Measurements from ENCODE around the gene ZBTB14.

The ZBTB14 gene

GRCh38 chr18:5295231-5295920, at the start of gene ZBTB14:
ZBTB14 (minus strand) TSS chr18:5295726; CDS start chr18:5293246, 2,480 bp downstream.
- DNase-seq = peak; percentile 66

GRCh38 chr18:5339202-5339834, 43.8 kb upstream of the ZBTB14 start:
- DNase-seq = no peak

GRCh38 chr18:5334456-5335075, 39.0 kb upstream of the ZBTB14 start:
- DNase-seq = no peak

GRCh38 chr18:5318061-5318700, 22.7 kb upstream of the ZBTB14 start:
- DNase-seq = no peak

- DNase-seq = no peak
Measured at GRCh38 chr18:5317186-5317585, 21.7 kb upstream of the ZBTB14 start.

GRCh38 chr18:5315838-5316237, 20.3 kb upstream of the ZBTB14 start:
- no peak for DNase-seq

- no peak for DNase-seq
Measured at GRCh38 chr18:5311301-5311989, 15.9 kb upstream of the ZBTB14 start.

- DNase-seq = peak; percentile 33
Measured at GRCh38 chr18:5309888-5310470, 14.5 kb upstream of the ZBTB14 start.

- DNase-seq = no peak
Measured at GRCh38 chr18:5305835-5306234, 10.3 kb upstream of the ZBTB14 start.

GRCh38 chr18:5304232-5304631, 8.7 kb upstream of the ZBTB14 start:
- no peak for DNase-seq

- DNase-seq = no peak
Measured at GRCh38 chr18:5303636-5304035, 8.1 kb upstream of the ZBTB14 start.

GRCh38 chr18:5302606-5303005, 7.1 kb upstream of the ZBTB14 start:
- DNase-seq = no peak

GRCh38 chr18:5300476-5301010, 5.0 kb upstream of the ZBTB14 start:
- DNase-seq = no peak

- DNase-seq = no peak
Measured at GRCh38 chr18:5298156-5298852, 2.8 kb upstream of the ZBTB14 start.

GRCh38 chr18:5297597-5297996, 2.1 kb upstream of the ZBTB14 start:
- no peak for DNase-seq

GRCh38 chr18:5296706-5297320, 1.3 kb upstream of the ZBTB14 start:
- peak; percentile 41 for DNase-seq

GRCh38 chr18:5295981-5296705, 617 bp upstream of the ZBTB14 start:
- DNase-seq = peak; percentile 96

- peak; percentile 64 for DNase-seq
Measured at GRCh38 chr18:5294457-5295230, 882 bp downstream of the ZBTB14 start.

GRCh38 chr18:5294113-5294456, 1.4 kb downstream of the ZBTB14 start:
- no peak for DNase-seq

GRCh38 chr18:5288517-5288935, 7.0 kb downstream of the ZBTB14 start:
- DNase-seq = no peak

All from activated gamma-delta T cell treated with Interleukin-2 at 50 U/mL for 16 hours (primary cell).